ENCODE data around the gene ZNF23. TPM values are rescaled to one million over a fixed set of nuclear protein-coding genes. Genes with fewer than 3 reads are reported as not detected.

The ZNF23 gene
- total RNA-seq, 8 experiments from 2014 or later: 9.5 to 23.8 (median 15.5) TPM

GRCh38 chr16:71421911-71422310, 40.1 kb downstream of the ZNF23 start:
- Histone ChIP-seq H3K4me3 (no peak overlapping the region), H3K27ac (no peak overlapping the region), H3K4me1 (replicated peaks in 1 of 2) (no peaks in the 10 kb centered on the region)
- 40 to 83% (median 56%) methylated on average over 1 to 3 of the region's 4 CpGs; no CpG with 5 or more reads in 6 of the 10 experiments for WGBS, 10 experiments
- in situ Hi-C loops (cut with MboI; ENCODE audit: low pct_unique_long_range_greater_than_20kb in 2 of 9, low sequenced_read_pairs in 9 of 9, unreplicated experiment in 9 of 9): loop anchor here in 3 of 9 experiments (25.0 kb wide), 1 partner anchor 190 kb away; no protein-coding TSS in a partner anchor
- no peak for ATAC-seq (replicated peaks in 6 of 8)

- WGBS, 10 experiments: 100% methylated on average over 1 to 2 of the region's 5 CpGs; no CpG with 5 or more reads in 7 of the 10 experiments
- H3K4me1 ChIP-seq (replicated peaks in 1 of 2): peaks cover 0 to 5% of the 10 kb centered on the region in 2 donors
- no peak overlapping the region for H3K27ac ChIP-seq
- no peak for ATAC-seq (replicated peaks in 6 of 8)
- in situ Hi-C loops (cut with MboI; ENCODE audit: low pct_unique_long_range_greater_than_20kb in 2 of 9, low sequenced_read_pairs in 9 of 9, unreplicated experiment in 9 of 9): loop anchor here in 4 of 9 experiments (10.0 to 25.0 kb wide), 2 partner anchors 91 to 198 kb away; no protein-coding TSS in a partner anchor
- H3K4me3 ChIP-seq: no peak overlapping the region
Observed at GRCh38 chr16:71414038-71414437, 48.0 kb downstream of the ZNF23 start.

- in situ Hi-C loops (cut with MboI; ENCODE audit: low pct_unique_long_range_greater_than_20kb in 2 of 9, low sequenced_read_pairs in 9 of 9, unreplicated experiment in 9 of 9): loop anchor here in 4 of 9 experiments (10.0 to 25.0 kb wide), 2 partner anchors 91 to 199 kb away; no protein-coding TSS in a partner anchor
- H3K27ac ChIP-seq: no peak overlapping the region
- H3K4me3 ChIP-seq: no peak overlapping the region
- ATAC-seq (replicated peaks in 6 of 8): no peak
- 10 to 94% (median 56%) methylated on average over 2 to 3 of the region's 4 CpGs; no CpG with 5 or more reads in 4 of the 10 experiments for WGBS, 10 experiments
- H3K4me1 ChIP-seq (replicated peaks in 1 of 2): peaks cover 0 to 5% of the 10 kb centered on the region in 2 donors
Observed at GRCh38 chr16:71413341-71413740, 48.7 kb downstream of the ZNF23 start.

- WGBS, 10 experiments: 0 to 25% (median 18%) methylated on average over 1 to 9 of the region's 24 CpGs; no CpG with 5 or more reads in 2 of the 10 experiments
- peak; percentile 77 to 95 (median 90) for ATAC-seq (replicated peaks in 6 of 8)
- Histone ChIP-seq H3K4me1 (replicated peaks in 1 of 2) (peaks cover 0 to 5% of the 10 kb centered on the region in 2 donors), H3K27ac (no peak overlapping the region), H3K4me3 (peak overlapping the region in 1 of 5 donors; percentile 17)
- in situ Hi-C loops (cut with MboI; ENCODE audit: low pct_unique_long_range_greater_than_20kb in 2 of 9, low sequenced_read_pairs in 9 of 9, unreplicated experiment in 9 of 9): loop anchor here in 4 of 9 experiments (10.0 to 25.0 kb wide), 2 partner anchors 92 to 200 kb away; no protein-coding TSS in a partner anchor
Observed at GRCh38 chr16:71412270-71413160, 49.5 kb downstream of the ZNF23 start.

- no peak overlapping the region for H3K4me3 ChIP-seq
- ATAC-seq (replicated peaks in 6 of 8): no peak
- no peak overlapping the region for H3K27ac ChIP-seq
- H3K4me1 ChIP-seq (replicated peaks in 1 of 2): peaks cover 0 to 5% of the 10 kb centered on the region in 2 donors
- in situ Hi-C loops (cut with MboI; ENCODE audit: low pct_unique_long_range_greater_than_20kb in 2 of 9, low sequenced_read_pairs in 9 of 9, unreplicated experiment in 9 of 9): loop anchor here in 4 of 9 experiments (10.0 to 25.0 kb wide), 2 partner anchors 95 to 202 kb away; no protein-coding TSS in a partner anchor
- WGBS, 10 experiments: 60 to 82% (median 76%) methylated on average over 2 to 5 of the region's 5 CpGs; no CpG with 5 or more reads in 7 of the 10 experiments
Observed at GRCh38 chr16:71410146-71410545, 51.9 kb downstream of the ZNF23 start.

GRCh38 chr16:71409011-71409775, 52.9 kb downstream of the ZNF23 start:
- Histone ChIP-seq H3K4me1 (replicated peaks in 1 of 2) (peaks cover 0 to 5% of the 10 kb centered on the region in 2 donors), H3K4me3 (no peak overlapping the region), H3K27ac (no peak overlapping the region)
- ATAC-seq (replicated peaks in 6 of 8): no peak
- in situ Hi-C loops (cut with MboI; ENCODE audit: low pct_unique_long_range_greater_than_20kb in 2 of 9, low sequenced_read_pairs in 9 of 9, unreplicated experiment in 9 of 9): loop anchor here in 3 of 9 experiments (25.0 kb wide), 1 partner anchor 203 kb away; no protein-coding TSS in a partner anchor
- WGBS, 10 experiments: 31 to 92% (median 68%) methylated on average over 2 to 13 of the region's 16 CpGs

GRCh38 chr16:71408536-71408935, 53.5 kb downstream of the ZNF23 start:
- Histone ChIP-seq H3K4me1 (replicated peaks in 1 of 2) (peaks cover 0 to 5% of the 10 kb centered on the region in 2 donors), H3K27ac (no peak overlapping the region), H3K4me3 (no peak overlapping the region)
- WGBS, 10 experiments: 0 to 83% (median 40%) methylated on average over 1 to 3 of the region's 3 CpGs; no CpG with 5 or more reads in 3 of the 10 experiments
- ATAC-seq (replicated peaks in 6 of 8): no peak
- in situ Hi-C loops (cut with MboI; ENCODE audit: low pct_unique_long_range_greater_than_20kb in 2 of 9, low sequenced_read_pairs in 9 of 9, unreplicated experiment in 9 of 9): loop anchor here in 3 of 9 experiments (25.0 kb wide), 1 partner anchor 204 kb away; no protein-coding TSS in a partner anchor

GRCh38 chr16:71407731-71408130, 54.3 kb downstream of the ZNF23 start:
- no peak for ATAC-seq (replicated peaks in 6 of 8)
- in situ Hi-C loops (cut with MboI; ENCODE audit: low pct_unique_long_range_greater_than_20kb in 2 of 9, low sequenced_read_pairs in 9 of 9, unreplicated experiment in 9 of 9): loop anchor here in 3 of 9 experiments (25.0 kb wide), 1 partner anchor 205 kb away; no protein-coding TSS in a partner anchor
- Histone ChIP-seq H3K27ac (no peak overlapping the region), H3K4me3 (no peak overlapping the region), H3K4me1 (replicated peaks in 1 of 2) (peaks cover 0 to 3% of the 10 kb centered on the region in 2 donors)
- 0 to 20% methylated on average over 1 of the region's 1 CpG; no CpG with 5 or more reads in 8 of the 10 experiments for WGBS, 10 experiments

GRCh38 chr16:71406724-71407123, 55.3 kb downstream of the ZNF23 start:
- Histone ChIP-seq H3K4me1 (replicated peaks in 1 of 2) (peaks cover 0 to 3% of the 10 kb centered on the region in 2 donors), H3K4me3 (no peak overlapping the region), H3K27ac (no peak overlapping the region)
- in situ Hi-C loops (cut with MboI; ENCODE audit: low pct_unique_long_range_greater_than_20kb in 2 of 9, low sequenced_read_pairs in 9 of 9, unreplicated experiment in 9 of 9): loop anchor here in 3 of 9 experiments (25.0 kb wide), 1 partner anchor 206 kb away; no protein-coding TSS in a partner anchor
- 0 to 61% (median 47%) methylated on average over 1 to 8 of the region's 8 CpGs; no CpG with 5 or more reads in 3 of the 10 experiments for WGBS, 10 experiments
- ATAC-seq (replicated peaks in 6 of 8): no peak

GRCh38 chr16:71406316-71406715, 55.7 kb downstream of the ZNF23 start:
- WGBS, 10 experiments: 13 to 85% (median 40%) methylated on average over 1 to 5 of the region's 5 CpGs; no CpG with 5 or more reads in 3 of the 10 experiments
- no peak overlapping the region for H3K27ac ChIP-seq
- peaks cover 0 to 3% of the 10 kb centered on the region in 2 donors for H3K4me1 ChIP-seq (replicated peaks in 1 of 2)
- in situ Hi-C loops (cut with MboI; ENCODE audit: low pct_unique_long_range_greater_than_20kb in 2 of 9, low sequenced_read_pairs in 9 of 9, unreplicated experiment in 9 of 9): loop anchor here in 3 of 9 experiments (25.0 kb wide), 1 partner anchor 206 kb away; no protein-coding TSS in a partner anchor
- ATAC-seq (replicated peaks in 6 of 8): no peak
- H3K4me3 ChIP-seq: no peak overlapping the region

- no peak overlapping the region for H3K27ac ChIP-seq
- no peak for ATAC-seq (replicated peaks in 6 of 8)
- peaks cover 0 to 3% of the 10 kb centered on the region in 2 donors for H3K4me1 ChIP-seq (replicated peaks in 1 of 2)
- WGBS, 10 experiments: 63 to 84% (median 69%) methylated on average over 1 to 4 of the region's 4 CpGs; no CpG with 5 or more reads in 4 of the 10 experiments
- no peak overlapping the region for H3K4me3 ChIP-seq
- in situ Hi-C loops (cut with MboI; ENCODE audit: low pct_unique_long_range_greater_than_20kb in 2 of 9, low sequenced_read_pairs in 9 of 9, unreplicated experiment in 9 of 9): loop anchor here in 3 of 9 experiments (25.0 kb wide), 1 partner anchor 208 kb away; no protein-coding TSS in a partner anchor
Observed at GRCh38 chr16:71404364-71404763, 57.7 kb downstream of the ZNF23 start.

GRCh38 chr16:71402674-71403073, 59.4 kb downstream of the ZNF23 start:
- 0 to 96% (median 74%) methylated on average over 1 to 7 of the region's 11 CpGs; no CpG with 5 or more reads in 1 of the 10 experiments for WGBS, 10 experiments
- H3K4me3 ChIP-seq: no peak overlapping the region
- in situ Hi-C loops (cut with MboI; ENCODE audit: low pct_unique_long_range_greater_than_20kb in 2 of 9, low sequenced_read_pairs in 9 of 9, unreplicated experiment in 9 of 9): loop anchor here in 3 of 9 experiments (25.0 kb wide), 1 partner anchor 210 kb away; no protein-coding TSS in a partner anchor
- no peak for ATAC-seq (replicated peaks in 6 of 8)
- H3K27ac ChIP-seq: no peak overlapping the region
- H3K4me1 ChIP-seq (replicated peaks in 1 of 2): peaks cover 0 to 3% of the 10 kb centered on the region in 2 donors

All from motor neuron (in vitro differentiated cells).